K562 (cell line): Measurements from ENCODE around the gene CCL24. TPM values are rescaled to one million over a fixed set of nuclear protein-coding genes. Genes with fewer than 3 reads are reported as not detected.
"Not testable (repeated sequence)": the region's sequence is repeated elsewhere in the genome, so short reads cannot be mapped to it uniquely, and the experiment has no call there.

Source experiments
- ATAC-seq: fragments of 200-7000 bp; cut with Tn5 transposase; 3 replicates; pipeline ENCODE4 v1.9.1; 2020; ENCODE audit warnings: moderate library complexity
- BruUV-seq: library from RNA; stranded (reverse); fragments of 400-500 nt; replicated peaks from 2 replicates; lab custom pipeline; 2021; lab: Mats Ljungman, UMichigan
- CTCF ChIA-PET: fragments of 300-600 bp; formaldehyde crosslinking; extraction: SDS; loops from one replicate; lab custom pipeline; 2021; ENCODE audit warnings: low intra/inter-chr PET ratio; lab: Yijun Ruan, JAX
- POLR2A ChIA-PET: fragments of 300-600, 350-650 bp; sonication (Branson Sonifier 250); formaldehyde crosslinking; extraction: SDS; loops from one replicate; lab custom pipeline; 2021; ENCODE audit warnings: antibody characterized with exemption, inconsistent platforms; lab: Yijun Ruan, JAX
- DNase-seq, 4 experiments: peaks; one replicate each; pipeline versions ENCODE4 v3.0.0 to v3.0.0-alpha.2; 2011 to 2018; ENCODE audit warnings: low spot score in 3 of 4, mixed read lengths in 3 of 4; ENCODE audit errors: extremely low read depth in 1 of 4
- FAIRE-seq: peaks from 2 replicates; lab custom pipeline; 2011; peaks lifted over from hg19 to GRCh38; lab: Jason Lieb, UNC
- H2AFZ ChIP-seq: 2 replicates; pipeline ENCODE4 v1.6.0; 2011; ENCODE audit warnings: low read depth, low read length, control low read depth, inconsistent platforms
- H3K27ac ChIP-seq: fragments of 200-600 bp; 3 replicates; pipeline ENCODE4 v1.8.0; 2011; ENCODE audit warnings: low read depth, mild to moderate bottlenecking, control low read depth, inconsistent platforms, low read length, moderate library complexity, mixed read lengths; ENCODE audit errors: extremely low read depth
- H3K27me3 ChIP-seq, 2 experiments: fragments of 300-600 bp in 1 of 2; 2 replicates in 1 of 2; 3 replicates in 1 of 2; pipeline versions ENCODE4 v1.6.0 to v1.8.0; 2011; ENCODE audit warnings: inconsistent platforms in 2 of 2, low read length in 2 of 2, mild to moderate bottlenecking in 1 of 2, mixed read lengths in 1 of 2, moderate library complexity in 1 of 2; ENCODE audit not compliant: control insufficient read depth in 2 of 2, insufficient read depth in 2 of 2
- H3K36me3 ChIP-seq: fragments of 300-600 bp; 3 replicates; pipeline ENCODE4 v1.8.0; 2011; ENCODE audit warnings: mild to moderate bottlenecking, low read length, inconsistent platforms; ENCODE audit not compliant: control insufficient read depth, insufficient read depth
- H3K4me1 ChIP-seq, 2 experiments: fragments of 200-600 bp in 1 of 2; replicated peaks in 1 of 2; 2 replicates in 1 of 2; 3 replicates in 1 of 2; pipeline versions ENCODE4 v1.5.1 to v1.8.0; 2011; ENCODE audit warnings: inconsistent platforms in 2 of 2, low read length in 2 of 2, mild to moderate bottlenecking in 1 of 2, mixed read lengths in 1 of 2, moderate library complexity in 1 of 2; ENCODE audit not compliant: control insufficient read depth in 2 of 2, insufficient read depth in 2 of 2
- H3K4me2 ChIP-seq: 2 replicates; pipeline ENCODE4 v1.6.1; 2011; ENCODE audit warnings: low read length, control low read depth, inconsistent platforms, mixed read lengths; ENCODE audit not compliant: insufficient read depth
- H3K4me3 ChIP-seq: fragments of 200-600 bp; sonication (generic), shearing (Covaris generic); 2 replicates; pipeline ENCODE4 v1.5.1; 2016; ENCODE audit warnings: control low read depth, inconsistent platforms
- H3K79me2 ChIP-seq: fragments of 200-600 bp; 3 replicates; pipeline ENCODE4 v1.8.0; 2011; ENCODE audit warnings: low read length, inconsistent platforms; ENCODE audit not compliant: control insufficient read depth, insufficient read depth
- H3K9ac ChIP-seq, 2 experiments: 2 replicates each; pipeline versions ENCODE4 v1.6.0 to v1.6.1; 2011; ENCODE audit warnings: low read depth in 2 of 2, low read length in 2 of 2, control low read depth in 1 of 2, inconsistent platforms in 1 of 2, mild to moderate bottlenecking in 1 of 2, mixed read lengths in 1 of 2; ENCODE audit not compliant: insufficient read depth in 1 of 2
- H3K9me1 ChIP-seq: one replicate; pipeline ENCODE4 v1.6.0; 2011; ENCODE audit warnings: inconsistent platforms, mild to moderate bottlenecking, low read length, moderate library complexity; ENCODE audit not compliant: control insufficient read depth, insufficient read depth
- H3K9me3 ChIP-seq: replicated peaks from 2 replicates; pipeline ENCODE4 v1.5.1; 2011; ENCODE audit warnings: low read depth, low read length, inconsistent platforms; ENCODE audit not compliant: control insufficient read depth, insufficient read depth
- H4K20me1 ChIP-seq: replicated peaks from 2 replicates; pipeline ENCODE4 v1.6.1; 2011; ENCODE audit warnings: low read length, inconsistent platforms, mixed read lengths; ENCODE audit not compliant: control insufficient read depth, insufficient read depth
- NFRKB ChIP-seq: fragments of 450-650 bp; IDR thresholded peaks from 2 replicates; pipeline ENCODE4 v1.6.1; 2016; ENCODE audit warnings: low read depth
- TEAD1 ChIP-seq, 2 experiments: fragments of 450-650 bp in 1 of 2; sonication (generic) in 1 of 2; formaldehyde crosslinking; IDR thresholded peaks; 2 replicates each; pipeline versions ENCODE4 v1.4.0 to v1.8.0; 2020 to 2022; ENCODE audit warnings: mild to moderate bottlenecking in 2 of 2, missing genetic modification reagents in 1 of 2
- WGBS: fragments of 100-300 bp; shearing (Covaris generic); methylation state at CpG from one replicate; pipeline ENCODE4 v1.1.6; 2016; ENCODE audit warnings: low coverage, mixed read lengths; ENCODE audit not compliant: insufficient coverage; ENCODE audit errors: missing lambda C conversion rate; 5-methylcytosine and 5-hydroxymethylcytosine counted together
- in situ Hi-C: fragments of 300-500 bp; cut with MboI; formaldehyde crosslinking; loops from 4 replicates; pipeline ENCODE4 v1.15.0; 2018; ENCODE audit warnings: inconsistent platforms, mixed read lengths
- intact Hi-C: fragments of 100-400 bp; cut with micrococcal nuclease; formaldehyde crosslinking; loops from 2 replicates; pipeline ENCODE4 v1.14.2; 2022
- polyA plus RNA-seq, 8 experiments: library from polyadenylated mRNA; depleted of rRNA in 4 of 8; stranded (reverse) in 5 of 8; unstranded in 3 of 8; fragments of >200 nt; fragmentation: Nextera tagmentation in 2 of 8; fragmentation: Illumina TruSeq in 1 of 8; extraction: Ambion mirVana in 2 of 8; extraction: Trizol in 1 of 8; gene quantifications; 2 replicates each; pipeline versions ENCODE4 v1.2.1 to v1.2.3, GENCODE V29; 2011 to 2014; ENCODE audit warnings: inconsistent platforms in 1 of 8, missing spikeins in 1 of 8
- total RNA-seq, 7 experiments: library from RNA; depleted of rRNA in 6 of 7; stranded (reverse); fragments of >200 nt in 6 of 7; fragmentation: Illumina TruSeq in 2 of 7; extraction: Trizol in 2 of 7; gene quantifications; 2 replicates each; pipeline versions ENCODE4 v1.2.1 to v1.2.3, GENCODE V29; 2011 to 2021; ENCODE audit warnings: low replicate concordance in 1 of 7
- TF ChIP-seq, protein P1 (sequence below): fragments of 450-650 bp; IDR thresholded peaks from 2 replicates; pipeline ENCODE4 v1.6.1; 2018; ENCODE audit not compliant: partially characterized antibody
- TF ChIP-seq, protein P2 (sequence below): sonication (generic); IDR thresholded peaks from 2 replicates; pipeline ENCODE4 v1.6.1; 2016

CCL24 gene
- total and polyA plus RNA-seq, 9 of the 15 experiments (the other 6 are each of a cell fraction or from before 2014, with no cell fraction given), result 0.45 to 3.6 (median 0.95) TPM; not detected in 1

DNA sequence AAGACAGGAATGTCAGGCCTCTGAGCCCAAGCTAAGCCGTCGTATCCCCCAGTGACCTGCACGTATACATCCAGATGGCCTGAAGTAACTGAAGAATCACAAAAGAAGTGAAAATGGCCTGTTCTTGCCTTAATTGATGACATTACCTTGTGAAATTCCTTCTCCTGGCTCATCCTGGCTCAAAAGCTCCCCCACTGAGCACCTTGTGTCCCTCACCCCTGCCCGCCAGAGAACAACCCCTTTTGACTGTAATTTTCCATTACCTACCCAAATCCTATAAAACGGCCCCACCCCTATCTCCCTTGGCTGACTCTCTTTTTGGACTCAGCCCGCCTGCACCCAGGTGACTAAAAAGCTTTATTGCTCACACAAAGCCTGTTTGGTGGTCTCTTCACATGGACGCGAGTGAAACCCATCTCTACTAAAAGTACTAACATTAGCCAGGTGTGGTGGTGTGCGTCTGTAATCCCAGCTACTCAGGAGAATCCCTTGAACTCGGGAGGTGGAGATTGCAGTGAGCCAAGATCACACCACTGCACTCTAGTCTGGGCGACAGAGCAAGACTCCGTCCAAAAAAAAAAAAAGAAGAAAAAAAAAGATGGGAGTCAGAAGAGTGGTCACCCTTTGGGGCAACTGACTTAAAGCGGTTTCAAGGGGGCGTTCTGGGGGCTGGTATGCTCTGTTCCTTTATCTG, 25.3 kb downstream of the CCL24 start:
- 0 out of 4 replicates have a peak, but pooled peaks of 1 of the 2 experiments have one; percentile 37 for TF ChIP-seq TEAD1 (CRISPR knock-in tag; IDR thresholded peaks at IDR 0.05)
- TF ChIP-seq, all 486 proteins: peak for 1; not testable (repeated sequence) for 485
- H4K20me1 ChIP-seq, H3K9me1 ChIP-seq, H3K4me3 ChIP-seq, H3K27ac ChIP-seq, in situ Hi-C loops, H3K79me2 ChIP-seq, H3K36me3 ChIP-seq, H3K4me1 ChIP-seq, POLR2A ChIA-PET, H3K27me3 ChIP-seq, H3K4me2 ChIP-seq, H3K9ac ChIP-seq, H3K9me3 ChIP-seq, intact Hi-C loops, CTCF ChIA-PET, FAIRE-seq, BruUV-seq: not testable (repeated sequence)
- 0 out of 2 replicates have a peak overlapping the region, but pooled peaks have one; percentile 56 for H2AFZ ChIP-seq
- WGBS, result 57% methylated on average over 14 of the region's 14 CpGs
- ATAC-seq (peak; percentile 38), DNase-seq (peak in 1 of 4 experiments; percentile 10)

DNA sequence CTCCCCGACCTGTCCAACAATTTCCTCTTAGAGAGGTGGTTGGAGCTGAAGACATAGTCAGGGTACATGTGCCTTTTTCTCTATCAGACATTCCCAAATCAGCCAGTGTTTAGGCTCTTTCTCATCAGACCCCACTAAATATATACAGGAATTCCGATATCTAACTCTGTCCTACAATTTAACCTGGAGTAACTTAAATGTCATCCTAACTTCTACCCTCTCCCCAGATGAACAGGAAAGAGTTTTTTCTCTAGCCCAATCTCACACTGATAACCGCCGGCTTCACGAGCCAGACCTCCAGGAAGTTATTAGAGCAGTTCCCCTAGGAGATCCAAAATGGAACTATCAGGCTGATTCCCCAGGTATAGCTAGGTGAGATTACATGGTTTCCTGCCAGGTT, 30.5 kb downstream of the CCL24 start:
- H3K79me2 ChIP-seq, H3K36me3 ChIP-seq, H3K9me3 ChIP-seq, H3K27me3 ChIP-seq, FAIRE-seq, DNase-seq, H4K20me1 ChIP-seq, in situ Hi-C loops, CTCF ChIA-PET, BruUV-seq, intact Hi-C loops, H3K9me1 ChIP-seq, H3K4me3 ChIP-seq, ATAC-seq: not testable (repeated sequence)
- H3K4me1 ChIP-seq, result peaks cover 19 to 35% of the 10 kb centered on the region in 2 experiments
- peak overlapping the region; percentile 41; the same call in 1 of the 2 replicates for H3K4me2 ChIP-seq
- H3K27ac ChIP-seq, result peak overlapping the region; percentile 23
- 12% methylated on average over 5 of the region's 5 CpGs for WGBS
- H3K9ac ChIP-seq, result peak overlapping the region; percentile 1 to 50; a peak in 2 of 4 replicates
- POLR2A ChIA-PET, result interaction anchor here (1.3 to 1.4 kb wide), 2 partner anchors 9 to 13 kb away, joined by 3 to 8 read pairs; no protein-coding TSS in a partner anchor
- peak overlapping the region; percentile 97 for H2AFZ ChIP-seq
- TF ChIP-seq, protein P1, sequence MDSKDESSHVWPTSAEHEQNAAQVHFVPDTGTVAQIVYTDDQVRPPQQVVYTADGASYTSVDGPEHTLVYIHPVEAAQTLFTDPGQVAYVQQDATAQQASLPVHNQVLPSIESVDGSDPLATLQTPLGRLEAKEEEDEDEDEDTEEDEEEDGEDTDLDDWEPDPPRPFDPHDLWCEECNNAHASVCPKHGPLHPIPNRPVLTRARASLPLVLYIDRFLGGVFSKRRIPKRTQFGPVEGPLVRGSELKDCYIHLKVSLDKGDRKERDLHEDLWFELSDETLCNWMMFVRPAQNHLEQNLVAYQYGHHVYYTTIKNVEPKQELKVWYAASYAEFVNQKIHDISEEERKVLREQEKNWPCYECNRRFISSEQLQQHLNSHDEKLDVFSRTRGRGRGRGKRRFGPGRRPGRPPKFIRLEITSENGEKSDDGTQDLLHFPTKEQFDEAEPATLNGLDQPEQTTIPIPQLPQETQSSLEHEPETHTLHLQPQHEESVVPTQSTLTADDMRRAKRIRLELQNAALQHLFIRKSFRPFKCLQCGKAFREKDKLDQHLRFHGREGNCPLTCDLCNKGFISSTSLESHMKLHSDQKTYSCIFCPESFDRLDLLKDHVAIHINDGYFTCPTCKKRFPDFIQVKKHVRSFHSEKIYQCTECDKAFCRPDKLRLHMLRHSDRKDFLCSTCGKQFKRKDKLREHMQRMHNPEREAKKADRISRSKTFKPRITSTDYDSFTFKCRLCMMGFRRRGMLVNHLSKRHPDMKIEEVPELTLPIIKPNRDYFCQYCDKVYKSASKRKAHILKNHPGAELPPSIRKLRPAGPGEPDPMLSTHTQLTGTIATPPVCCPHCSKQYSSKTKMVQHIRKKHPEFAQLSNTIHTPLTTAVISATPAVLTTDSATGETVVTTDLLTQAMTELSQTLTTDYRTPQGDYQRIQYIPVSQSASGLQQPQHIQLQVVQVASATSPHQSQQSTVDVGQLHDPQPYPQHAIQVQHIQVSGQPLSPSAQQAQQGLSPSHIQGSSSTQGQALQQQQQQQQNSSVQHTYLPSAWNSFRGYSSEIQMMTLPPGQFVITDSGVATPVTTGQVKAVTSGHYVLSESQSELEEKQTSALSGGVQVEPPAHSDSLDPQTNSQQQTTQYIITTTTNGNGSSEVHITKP, result peak; percentile 53
- peak; percentile 62; the same call in 1 of the 2 replicates for TF ChIP-seq NFRKB
- TF ChIP-seq, protein P2, sequence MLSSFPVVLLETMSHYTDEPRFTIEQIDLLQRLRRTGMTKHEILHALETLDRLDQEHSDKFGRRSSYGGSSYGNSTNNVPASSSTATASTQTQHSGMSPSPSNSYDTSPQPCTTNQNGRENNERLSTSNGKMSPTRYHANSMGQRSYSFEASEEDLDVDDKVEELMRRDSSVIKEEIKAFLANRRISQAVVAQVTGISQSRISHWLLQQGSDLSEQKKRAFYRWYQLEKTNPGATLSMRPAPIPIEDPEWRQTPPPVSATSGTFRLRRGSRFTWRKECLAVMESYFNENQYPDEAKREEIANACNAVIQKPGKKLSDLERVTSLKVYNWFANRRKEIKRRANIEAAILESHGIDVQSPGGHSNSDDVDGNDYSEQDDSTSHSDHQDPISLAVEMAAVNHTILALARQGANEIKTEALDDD, result peak; percentile 58
